Coronary artery (tissue), 2 donors: ENCODE results near the gene MIDN.

ENCODE experiments used
- DNase-seq: peaks from one replicate; pipeline ENCODE4 v3.0.0-alpha.2; 2017; ENCODE audit warnings: low spot score
- H3K27ac ChIP-seq, 2 donors: fragments of 200-600 bp; sonication (generic); one replicate each; pipeline ENCODE4 v1.5.1; 2016 to 2019
- H3K4me3 ChIP-seq: fragments of 200-600 bp; sonication (generic); 2 replicates; pipeline ENCODE4 v1.5.1; 2016; ENCODE audit warnings: mild to moderate bottlenecking, moderate library complexity
- TF ChIP-seq, protein P1 (sequence below): fragments of 200-600 bp; sonication (generic); IDR thresholded peaks from one replicate; pipeline ENCODE4 v1.5.1; 2019; ENCODE audit warnings: antibody characterized with exemption

MIDN gene

DNA sequence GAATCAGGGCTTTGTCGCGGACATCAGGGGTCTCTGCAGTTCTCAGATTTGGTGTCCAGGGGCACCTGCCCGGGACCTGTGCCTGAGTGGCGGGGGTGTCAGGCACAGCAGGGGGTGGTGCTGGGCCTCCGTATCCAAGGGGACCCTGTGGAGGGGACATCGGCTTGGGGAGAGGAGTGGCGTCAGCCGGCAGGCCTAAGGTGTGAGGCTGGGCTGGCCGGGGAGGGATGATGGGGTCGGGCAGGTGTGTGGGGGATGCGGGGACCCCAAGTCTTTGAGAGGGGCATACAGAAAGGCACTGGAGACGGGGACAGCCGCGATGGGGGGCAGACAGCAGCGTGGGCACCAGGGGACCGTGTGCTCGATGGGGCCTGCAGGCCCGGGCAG lies 39.8 kb downstream of the MIDN start:
- Histone ChIP-seq H3K27ac (no peak overlapping the region), H3K4me3 (no peak overlapping the region)
- no peak for DNase-seq
- TF ChIP-seq, protein P1, sequence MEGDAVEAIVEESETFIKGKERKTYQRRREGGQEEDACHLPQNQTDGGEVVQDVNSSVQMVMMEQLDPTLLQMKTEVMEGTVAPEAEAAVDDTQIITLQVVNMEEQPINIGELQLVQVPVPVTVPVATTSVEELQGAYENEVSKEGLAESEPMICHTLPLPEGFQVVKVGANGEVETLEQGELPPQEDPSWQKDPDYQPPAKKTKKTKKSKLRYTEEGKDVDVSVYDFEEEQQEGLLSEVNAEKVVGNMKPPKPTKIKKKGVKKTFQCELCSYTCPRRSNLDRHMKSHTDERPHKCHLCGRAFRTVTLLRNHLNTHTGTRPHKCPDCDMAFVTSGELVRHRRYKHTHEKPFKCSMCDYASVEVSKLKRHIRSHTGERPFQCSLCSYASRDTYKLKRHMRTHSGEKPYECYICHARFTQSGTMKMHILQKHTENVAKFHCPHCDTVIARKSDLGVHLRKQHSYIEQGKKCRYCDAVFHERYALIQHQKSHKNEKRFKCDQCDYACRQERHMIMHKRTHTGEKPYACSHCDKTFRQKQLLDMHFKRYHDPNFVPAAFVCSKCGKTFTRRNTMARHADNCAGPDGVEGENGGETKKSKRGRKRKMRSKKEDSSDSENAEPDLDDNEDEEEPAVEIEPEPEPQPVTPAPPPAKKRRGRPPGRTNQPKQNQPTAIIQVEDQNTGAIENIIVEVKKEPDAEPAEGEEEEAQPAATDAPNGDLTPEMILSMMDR, result no peak

DNA sequence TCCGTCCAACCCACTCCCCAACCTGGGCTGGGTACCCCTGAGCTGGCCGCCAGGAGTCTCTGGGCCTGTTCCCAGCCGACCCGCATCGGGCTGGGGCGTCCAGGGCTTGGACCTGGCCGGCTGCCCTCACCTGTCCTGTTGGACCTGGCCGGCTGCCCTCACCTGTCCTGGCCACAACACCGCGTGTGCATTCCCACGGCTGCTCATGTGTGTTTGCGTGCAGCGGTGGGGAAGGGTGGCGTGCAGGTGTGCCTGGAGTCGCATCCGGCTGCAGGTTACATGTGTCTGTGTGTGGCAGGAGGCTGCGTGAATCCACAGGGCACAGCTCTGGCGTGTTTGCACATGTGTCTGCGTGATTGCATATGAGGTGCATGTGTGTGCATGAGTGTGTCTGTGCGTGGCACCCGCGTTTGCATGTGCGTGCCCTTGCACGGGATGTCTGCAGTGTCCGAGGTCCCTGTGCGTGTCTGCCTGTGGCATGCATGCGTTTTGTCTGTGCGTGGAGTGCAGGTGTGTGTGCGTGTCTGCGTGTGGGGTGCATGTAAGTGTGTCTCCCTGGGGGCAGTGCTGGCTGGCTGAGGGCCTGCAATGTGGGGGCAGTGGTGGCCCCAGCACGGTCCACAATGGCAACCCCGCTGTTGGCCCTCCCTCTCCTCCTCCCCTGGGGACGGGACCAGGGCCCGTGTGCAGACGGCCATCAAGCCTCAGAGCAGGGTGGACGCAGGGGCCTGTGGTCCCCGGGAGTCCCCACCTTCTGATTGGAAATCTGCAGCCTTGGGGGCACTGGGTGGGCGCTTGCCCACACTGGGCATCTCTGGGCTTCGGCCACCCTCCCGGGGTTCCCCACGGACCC lies 40.7 kb downstream of the MIDN start:
- TF ChIP-seq, protein P1, result no peak
- no peak for DNase-seq
- H3K4me3 ChIP-seq, result no peak overlapping the region
- no peak overlapping the region for H3K27ac ChIP-seq

DNA sequence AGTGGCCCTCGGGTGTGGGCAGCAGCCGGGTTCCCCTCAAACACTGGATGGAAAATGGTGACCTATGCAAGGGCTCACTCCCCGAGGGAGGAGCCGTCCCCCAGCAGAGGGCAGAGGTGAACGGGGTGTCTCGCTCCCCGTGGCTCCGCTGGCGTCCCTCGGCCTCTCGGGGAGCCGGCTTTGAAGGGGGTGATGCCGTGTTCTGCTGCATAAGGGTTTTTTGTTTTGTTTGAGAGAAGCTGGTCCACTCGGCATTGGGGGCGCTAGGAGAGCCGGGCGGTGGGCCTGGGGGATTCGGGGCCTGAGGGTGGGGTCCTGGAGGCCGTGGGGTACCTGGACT lies 41.3 kb downstream of the MIDN start:
- TF ChIP-seq, protein P1, result no peak
- Histone ChIP-seq H3K27ac (no peak overlapping the region), H3K4me3 (no peak overlapping the region)
- no peak for DNase-seq

DNA sequence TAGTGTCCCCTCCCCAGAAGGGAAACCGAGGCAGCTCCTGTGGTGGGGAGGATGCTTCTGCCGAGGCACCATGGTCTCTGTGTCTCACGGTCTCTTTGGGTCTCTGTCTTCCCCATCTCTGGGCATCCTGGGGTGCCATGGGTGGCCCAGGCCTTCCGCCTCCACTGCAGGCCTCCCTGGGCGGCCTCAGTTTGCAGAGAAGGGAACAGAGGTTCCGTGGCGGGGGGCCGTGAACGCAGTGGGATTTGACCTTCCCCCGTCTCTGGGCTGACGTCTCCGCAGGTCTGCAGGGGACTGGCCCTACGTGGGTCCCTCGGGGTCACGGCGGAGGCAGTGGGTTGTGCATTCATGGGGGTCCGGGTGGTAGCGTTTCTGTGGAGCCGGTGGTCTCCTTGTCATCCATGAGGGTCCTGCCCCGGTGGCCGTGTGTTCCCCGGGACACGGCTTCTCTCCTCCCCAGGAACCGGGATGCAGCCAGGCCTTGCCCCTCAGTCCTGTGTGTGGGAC lies 41.9 kb downstream of the MIDN start:
- TF ChIP-seq, protein P1, result no peak
- Histone ChIP-seq H3K27ac (no peak overlapping the region), H3K4me3 (no peak overlapping the region)
- DNase-seq, result no peak

DNA sequence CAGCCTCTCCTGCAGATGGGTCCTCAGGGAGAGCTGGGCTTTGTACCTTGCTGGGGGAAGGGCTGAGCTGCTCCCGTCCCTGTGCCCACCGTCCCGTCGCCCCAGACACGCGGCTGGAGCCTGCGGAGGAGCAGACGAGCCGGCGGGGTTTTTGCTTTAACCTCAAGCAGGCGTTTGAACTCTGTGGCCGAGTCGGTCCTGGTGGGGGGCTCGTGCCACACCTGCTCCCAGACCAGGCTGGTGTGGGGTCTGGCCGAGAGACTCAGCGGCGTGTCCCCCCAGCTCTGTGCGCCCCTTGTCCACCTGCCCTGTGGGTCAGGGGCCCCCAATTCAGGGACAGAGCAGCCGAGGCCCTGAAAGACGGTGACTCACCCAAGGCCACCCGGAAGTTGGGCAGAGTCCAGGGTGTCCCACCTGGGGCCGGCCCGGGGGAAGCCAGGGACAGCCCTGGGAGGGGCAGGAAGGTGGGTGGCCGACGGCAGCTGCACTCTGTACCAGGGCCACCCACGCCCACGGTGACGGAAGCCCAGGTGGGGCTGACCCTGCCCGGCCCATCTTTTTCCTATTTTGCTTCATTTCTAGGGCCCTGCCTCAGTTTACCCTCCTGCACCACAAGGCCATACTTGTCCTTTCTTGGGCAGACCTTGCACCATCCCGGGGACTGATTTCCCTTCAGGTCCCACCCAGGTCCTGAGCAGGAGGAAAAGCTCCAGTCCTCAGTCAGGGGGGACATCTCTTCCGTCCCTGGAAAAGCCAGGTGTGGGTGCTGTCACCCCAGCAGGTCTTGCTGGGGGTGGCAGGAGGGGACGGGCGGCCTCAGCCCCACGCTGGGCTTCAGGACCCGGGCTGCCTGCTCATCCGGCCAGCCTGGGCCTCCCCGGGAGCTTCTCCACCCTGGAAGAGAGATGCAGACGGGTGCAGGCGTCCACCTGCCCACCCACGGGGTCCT lies 42.6 kb downstream of the MIDN start:
- Histone ChIP-seq H3K27ac (no peak overlapping the region), H3K4me3 (no peak overlapping the region)
- no peak for DNase-seq
- TF ChIP-seq, protein P1, result no peak

DNA sequence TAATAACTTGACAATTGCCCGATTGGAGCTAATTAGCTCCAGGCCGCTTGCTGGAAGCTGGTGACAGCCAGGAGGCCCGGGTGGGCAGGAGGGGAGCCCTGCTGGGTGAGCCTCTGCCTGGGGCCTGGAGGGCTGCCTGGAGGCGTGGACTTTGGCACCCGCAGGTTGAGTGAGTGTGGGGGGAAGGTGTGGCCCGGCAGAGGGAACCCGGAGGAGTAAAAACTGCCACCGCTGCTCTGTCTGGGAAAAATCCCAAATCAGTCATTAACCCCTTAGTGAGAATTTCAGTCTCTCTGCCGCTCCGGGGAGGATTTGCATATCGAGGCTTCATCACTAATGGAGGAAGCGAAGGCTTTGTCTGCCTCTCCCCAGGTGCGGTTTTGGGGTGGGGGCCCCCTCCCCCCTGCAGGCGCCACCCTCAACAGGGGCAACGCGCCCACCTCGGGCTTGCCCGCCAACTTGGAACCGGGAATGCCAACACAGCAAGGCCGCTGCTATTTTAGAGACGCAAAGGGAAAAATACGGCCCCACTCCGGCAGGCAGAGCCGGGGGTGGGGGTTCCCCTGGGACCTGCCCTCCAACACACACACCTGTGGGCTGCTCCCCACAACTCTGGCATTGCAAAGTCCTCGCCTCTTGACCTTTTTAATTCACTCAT lies 43.5 kb downstream of the MIDN start:
- no peak for DNase-seq
- no peak overlapping the region for H3K4me3 ChIP-seq
- TF ChIP-seq, protein P1, result no peak

More for the DNA sequence above, 43.5 kb downstream of the MIDN start:
- no peak overlapping the region for H3K27ac ChIP-seq
